GM18519 (cell line): ENCODE data around the gene SH2D1B.
"Not testable (repeated sequence)": the region's sequence is repeated elsewhere in the genome, so short reads cannot be mapped to it uniquely, and the experiment has no call there.

ENCODE experiments used
- ATAC-seq: cut with Tn5 transposase; IDR thresholded peaks from one replicate; pipeline ENCODE4 v1.9.1; 2021; ENCODE audit warnings: mild to moderate bottlenecking, moderate library complexity; ENCODE audit not compliant: unreplicated experiment, low FRiP score

Gene SH2D1B

GRCh38 chr1:162365284-162366020, 46.5 kb downstream of the SH2D1B start:
- ATAC-seq: no peak

GRCh38 chr1:162364498-162364897, 47.4 kb downstream of the SH2D1B start:
- ATAC-seq: no peak

GRCh38 chr1:162363823-162364222, 48.1 kb downstream of the SH2D1B start:
- ATAC-seq: no peak

GRCh38 chr1:162361349-162361748, 50.6 kb downstream of the SH2D1B start:
- peak; percentile 27 for ATAC-seq

- ATAC-seq: no peak
These were observed 51.1 kb downstream of the SH2D1B start for GRCh38 chr1:162360874-162361260.

- ATAC-seq: no peak
These were observed 51.6 kb downstream of the SH2D1B start for GRCh38 chr1:162360237-162360873.

- ATAC-seq: no peak
These were observed 52.3 kb downstream of the SH2D1B start for GRCh38 chr1:162359523-162360236.

GRCh38 chr1:162358928-162359327, 53.0 kb downstream of the SH2D1B start:
- ATAC-seq: no peak

- no peak for ATAC-seq
These were observed 54.2 kb downstream of the SH2D1B start for GRCh38 chr1:162357681-162358266.

GRCh38 chr1:162353702-162354101, 58.2 kb downstream of the SH2D1B start:
- ATAC-seq: no peak

GRCh38 chr1:162353078-162353477, 58.9 kb downstream of the SH2D1B start:
- no peak for ATAC-seq

- ATAC-seq: not testable (repeated sequence)
These were observed 60.1 kb downstream of the SH2D1B start for GRCh38 chr1:162351874-162352273.

- ATAC-seq: no peak
These were observed 60.6 kb downstream of the SH2D1B start for GRCh38 chr1:162351246-162351842.

- ATAC-seq: no peak
These were observed 62.2 kb downstream of the SH2D1B start for GRCh38 chr1:162349635-162350330.

- ATAC-seq: no peak
These were observed 64.7 kb downstream of the SH2D1B start for GRCh38 chr1:162347281-162347680.
